WTC11 (cell line): ENCODE measurements around the gene TMEM14C. TPM values are rescaled to one million over a fixed set of nuclear protein-coding genes. Genes with fewer than 3 reads are reported as not detected.

Source experiments
- ATAC-seq: fragments of 200-7000 bp; cut with Tn5 transposase; 2 replicates; pipeline ENCODE4 v1.10.0; 2021; ENCODE audit warnings: mild to moderate bottlenecking, moderate library complexity
- CTCF ChIA-PET: fragments of 300-600 bp; sonication (Branson Sonifier 250); formaldehyde crosslinking; loops from one replicate; lab custom pipeline; 2021; ENCODE audit warnings: antibody characterized with exemption; lab: Charles Lee
- POLR2A ChIA-PET: fragments of 350-600 bp; sonication (Branson Sonifier 250); formaldehyde crosslinking; loops from one replicate; lab custom pipeline; 2021; ENCODE audit warnings: antibody characterized with exemption; lab: Charles Lee
- DNase-seq: peaks from one replicate; pipeline ENCODE4 v3.0.0; 2021; ENCODE audit warnings: low spot score
- H3K27ac Mint-ChIP-seq: 2 replicates; pipeline ENCODE4 v1.8.0; 2021; ENCODE audit warnings: mixed read lengths
- H3K27me3 Mint-ChIP-seq: 2 replicates; pipeline ENCODE4 v1.8.0; 2021; ENCODE audit warnings: low read depth, mild to moderate bottlenecking, moderate library complexity, mixed read lengths
- H3K36me3 Mint-ChIP-seq: 2 replicates; pipeline ENCODE4 v1.8.0; 2021; ENCODE audit warnings: mixed read lengths
- H3K4me1 Mint-ChIP-seq: 2 replicates; pipeline ENCODE4 v1.8.0; 2022; ENCODE audit warnings: mixed read lengths
- H3K4me3 Mint-ChIP-seq: 2 replicates; pipeline ENCODE4 v1.8.0; 2021; ENCODE audit warnings: mild to moderate bottlenecking, moderate library complexity, mixed read lengths
- H3K9me3 Mint-ChIP-seq: 2 replicates; pipeline ENCODE4 v1.8.0; 2021; ENCODE audit warnings: mixed read lengths
- CREB1 ChIP-seq: sonication (generic); formaldehyde crosslinking; IDR thresholded peaks from 2 replicates; pipeline ENCODE4 v1.8.0; 2023; ENCODE audit warnings: mild to moderate bottlenecking, missing genetic modification reagents
- CREM ChIP-seq: sonication (generic); formaldehyde crosslinking; IDR thresholded peaks from 2 replicates; pipeline ENCODE4 v1.8.1; 2022; ENCODE audit warnings: mild to moderate bottlenecking, missing genetic modification reagents, moderate library complexity
- ESRRA ChIP-seq: sonication (generic); formaldehyde crosslinking; IDR thresholded peaks from 2 replicates; pipeline ENCODE4 v1.8.1; 2022; ENCODE audit warnings: mild to moderate bottlenecking, missing genetic modification reagents, borderline replicate concordance
- GABPB1 ChIP-seq: sonication (generic); formaldehyde crosslinking; IDR thresholded peaks from 2 replicates; pipeline ENCODE4 v1.8.1; 2023; ENCODE audit warnings: mild to moderate bottlenecking, missing genetic modification reagents
- KAT7 ChIP-seq: sonication (generic); formaldehyde crosslinking; IDR thresholded peaks from 2 replicates; pipeline ENCODE4 v1.8.1; 2023; ENCODE audit warnings: missing genetic modification reagents, mild to moderate bottlenecking, borderline replicate concordance
- MYBL2 ChIP-seq: sonication (generic); formaldehyde crosslinking; IDR thresholded peaks from 2 replicates; pipeline ENCODE4 v1.8.1; 2023; ENCODE audit warnings: mild to moderate bottlenecking, moderate library complexity, missing genetic modification reagents
- NFATC4 ChIP-seq: fragments of 250-450 bp; sonication (Bioruptor Pico); IDR thresholded peaks from 2 replicates; pipeline ENCODE4 v1.9.0; 2021; ENCODE audit warnings: mild to moderate bottlenecking
- NFE2L1 ChIP-seq: sonication (generic); formaldehyde crosslinking; IDR thresholded peaks from 2 replicates; pipeline ENCODE4 v1.8.1; 2023; ENCODE audit warnings: missing genetic modification reagents
- TP53 ChIP-seq: sonication (generic); formaldehyde crosslinking; IDR thresholded peaks from 2 replicates; pipeline ENCODE4 v1.8.1; 2023; ENCODE audit warnings: mild to moderate bottlenecking, missing genetic modification reagents
- ZNF423 ChIP-seq: fragments of 250-450 bp; sonication (Bioruptor Pico); IDR thresholded peaks from 2 replicates; pipeline ENCODE4 v2.1.2; 2022; ENCODE audit warnings: mild to moderate bottlenecking, moderate library complexity
- total RNA-seq: library from RNA; stranded (reverse); gene quantifications from 3 replicates; pipeline ENCODE4 v1.2.3, GENCODE V29; 2021
- TF ChIP-seq, protein P1 (sequence below): sonication (generic); formaldehyde crosslinking; IDR thresholded peaks from 2 replicates; pipeline ENCODE4 v1.8.1; 2022; ENCODE audit warnings: low read depth, mild to moderate bottlenecking, moderate library complexity, missing genetic modification reagents, borderline replicate concordance
- TF ChIP-seq, protein P2 (sequence below): fragments of 200-600 bp; IDR thresholded peaks from 2 replicates; pipeline ENCODE4 v1.8.0; 2022; ENCODE audit warnings: antibody characterized with exemption
- TF ChIP-seq, protein P3 (sequence below): sonication (generic); formaldehyde crosslinking; IDR thresholded peaks from 2 replicates; pipeline ENCODE4 v1.8.1; 2022; ENCODE audit warnings: mild to moderate bottlenecking, moderate library complexity, missing genetic modification reagents
- TF ChIP-seq, protein P4 (sequence below): sonication (generic); formaldehyde crosslinking; IDR thresholded peaks from 2 replicates; pipeline ENCODE4 v1.8.1; 2022; ENCODE audit warnings: low read depth, missing genetic modification reagents, borderline replicate concordance
- TF ChIP-seq, protein P5 (sequence below): fragments of 250-450 bp; sonication (Bioruptor Pico); IDR thresholded peaks from 2 replicates; pipeline ENCODE4 v1.9.0; 2021; ENCODE audit warnings: mild to moderate bottlenecking, borderline replicate concordance
- TF ChIP-seq, protein P6 (sequence below): fragments of 250-450 bp; sonication (Bioruptor Pico); IDR thresholded peaks from 2 replicates; pipeline ENCODE4 v1.9.0; 2021; ENCODE audit warnings: moderate library complexity, mild to moderate bottlenecking, inconsistent platforms, borderline replicate concordance
- TF ChIP-seq, protein P7 (sequence below): sonication (generic); formaldehyde crosslinking; IDR thresholded peaks from 2 replicates; pipeline ENCODE4 v1.8.1; 2023; ENCODE audit warnings: mild to moderate bottlenecking, missing genetic modification reagents
- TF ChIP-seq, protein P8 (sequence below): sonication (generic); formaldehyde crosslinking; IDR thresholded peaks from 2 replicates; pipeline ENCODE4 v1.8.1; 2023; ENCODE audit warnings: mild to moderate bottlenecking, missing genetic modification reagents
- TF ChIP-seq, protein P9 (sequence below): sonication (generic); formaldehyde crosslinking; IDR thresholded peaks from 2 replicates; pipeline ENCODE4 v1.8.1; 2022; ENCODE audit warnings: mild to moderate bottlenecking, missing genetic modification reagents, moderate library complexity, borderline replicate concordance

Gene TMEM14C
- total RNA-seq, 1 experiment from 2014 or later, result 103 TPM

DNA sequence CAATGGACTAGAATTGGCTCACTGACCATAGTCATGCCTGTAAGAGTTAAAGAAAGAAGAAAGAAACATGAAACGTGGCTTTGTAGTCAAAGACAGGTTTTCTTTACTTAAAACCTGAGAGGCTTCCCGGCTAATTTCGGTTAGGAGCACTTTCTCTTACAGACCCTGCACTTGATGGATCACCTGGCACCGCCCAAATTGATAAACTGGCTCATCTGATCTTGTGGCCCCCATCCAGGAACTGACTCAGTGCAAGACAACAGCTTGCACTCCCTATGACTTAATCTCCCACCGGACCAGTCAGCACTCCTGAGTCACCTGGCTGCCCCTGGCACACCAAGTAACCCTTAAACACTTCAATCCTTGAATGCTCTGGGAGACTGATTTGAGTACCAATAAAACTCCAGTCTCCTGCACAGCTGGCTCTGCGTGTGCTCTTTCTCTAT is 37.0 kb downstream of the TMEM14C start (continued):
- TF ChIP-seq, protein P1, sequence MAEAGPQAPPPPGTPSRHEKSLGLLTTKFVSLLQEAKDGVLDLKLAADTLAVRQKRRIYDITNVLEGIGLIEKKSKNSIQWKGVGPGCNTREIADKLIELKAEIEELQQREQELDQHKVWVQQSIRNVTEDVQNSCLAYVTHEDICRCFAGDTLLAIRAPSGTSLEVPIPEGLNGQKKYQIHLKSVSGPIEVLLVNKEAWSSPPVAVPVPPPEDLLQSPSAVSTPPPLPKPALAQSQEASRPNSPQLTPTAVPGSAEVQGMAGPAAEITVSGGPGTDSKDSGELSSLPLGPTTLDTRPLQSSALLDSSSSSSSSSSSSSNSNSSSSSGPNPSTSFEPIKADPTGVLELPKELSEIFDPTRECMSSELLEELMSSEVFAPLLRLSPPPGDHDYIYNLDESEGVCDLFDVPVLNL (CRISPR knock-in tag), result no peak
- TF ChIP-seq, all 79 proteins: peak for 0

DNA sequence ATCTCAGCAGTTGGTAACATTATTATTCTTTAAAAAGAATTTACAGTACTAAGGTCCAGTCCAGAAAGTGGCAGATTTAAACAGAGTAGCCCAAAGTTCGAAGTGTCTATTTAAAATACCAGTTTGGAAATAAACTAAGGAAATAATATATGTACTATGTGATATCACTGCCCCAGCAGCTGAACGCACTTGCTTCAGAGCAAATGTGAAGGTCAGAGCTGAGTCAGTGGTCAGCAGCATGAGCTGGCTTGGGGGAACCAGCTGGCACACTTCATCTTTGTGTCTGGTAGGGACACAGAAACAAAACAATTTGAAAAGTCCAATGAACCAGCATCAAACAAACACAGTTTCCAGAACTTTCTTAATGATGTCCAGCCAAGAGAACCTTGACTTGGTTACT is 40.1 kb downstream of the TMEM14C start:
- POLR2A ChIA-PET, result no interaction called here
- H3K27ac Mint-ChIP-seq, result no peak overlapping the region
- no peaks in the 10 kb centered on the region for H3K27me3 Mint-ChIP-seq
- no peak for DNase-seq
- CTCF ChIA-PET, result no interaction called here
- no peak for ATAC-seq
- no peaks in the 10 kb centered on the region for H3K9me3 Mint-ChIP-seq
- H3K4me3 Mint-ChIP-seq, result no peak overlapping the region
- TF ChIP-seq MYBL2 (no peak), KAT7 (no peak), TP53 (CRISPR knock-in tag) (no peak), CREB1 (no peak), NFE2L1 (no peak), NFATC4 (CRISPR knock-in tag) (no peak), ZNF423 (CRISPR knock-in tag) (no peak), ESRRA (CRISPR knock-in tag) (no peak), GABPB1 (CRISPR knock-in tag) (no peak), CREM (CRISPR knock-in tag) (no peak)
- TF ChIP-seq, protein P2, sequence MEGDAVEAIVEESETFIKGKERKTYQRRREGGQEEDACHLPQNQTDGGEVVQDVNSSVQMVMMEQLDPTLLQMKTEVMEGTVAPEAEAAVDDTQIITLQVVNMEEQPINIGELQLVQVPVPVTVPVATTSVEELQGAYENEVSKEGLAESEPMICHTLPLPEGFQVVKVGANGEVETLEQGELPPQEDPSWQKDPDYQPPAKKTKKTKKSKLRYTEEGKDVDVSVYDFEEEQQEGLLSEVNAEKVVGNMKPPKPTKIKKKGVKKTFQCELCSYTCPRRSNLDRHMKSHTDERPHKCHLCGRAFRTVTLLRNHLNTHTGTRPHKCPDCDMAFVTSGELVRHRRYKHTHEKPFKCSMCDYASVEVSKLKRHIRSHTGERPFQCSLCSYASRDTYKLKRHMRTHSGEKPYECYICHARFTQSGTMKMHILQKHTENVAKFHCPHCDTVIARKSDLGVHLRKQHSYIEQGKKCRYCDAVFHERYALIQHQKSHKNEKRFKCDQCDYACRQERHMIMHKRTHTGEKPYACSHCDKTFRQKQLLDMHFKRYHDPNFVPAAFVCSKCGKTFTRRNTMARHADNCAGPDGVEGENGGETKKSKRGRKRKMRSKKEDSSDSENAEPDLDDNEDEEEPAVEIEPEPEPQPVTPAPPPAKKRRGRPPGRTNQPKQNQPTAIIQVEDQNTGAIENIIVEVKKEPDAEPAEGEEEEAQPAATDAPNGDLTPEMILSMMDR, result no peak
- TF ChIP-seq, protein P3, sequence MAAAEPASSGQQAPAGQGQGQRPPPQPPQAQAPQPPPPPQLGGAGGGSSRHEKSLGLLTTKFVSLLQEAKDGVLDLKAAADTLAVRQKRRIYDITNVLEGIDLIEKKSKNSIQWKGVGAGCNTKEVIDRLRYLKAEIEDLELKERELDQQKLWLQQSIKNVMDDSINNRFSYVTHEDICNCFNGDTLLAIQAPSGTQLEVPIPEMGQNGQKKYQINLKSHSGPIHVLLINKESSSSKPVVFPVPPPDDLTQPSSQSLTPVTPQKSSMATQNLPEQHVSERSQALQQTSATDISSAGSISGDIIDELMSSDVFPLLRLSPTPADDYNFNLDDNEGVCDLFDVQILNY (CRISPR knock-in tag), result no peak
- TF ChIP-seq, protein P4, sequence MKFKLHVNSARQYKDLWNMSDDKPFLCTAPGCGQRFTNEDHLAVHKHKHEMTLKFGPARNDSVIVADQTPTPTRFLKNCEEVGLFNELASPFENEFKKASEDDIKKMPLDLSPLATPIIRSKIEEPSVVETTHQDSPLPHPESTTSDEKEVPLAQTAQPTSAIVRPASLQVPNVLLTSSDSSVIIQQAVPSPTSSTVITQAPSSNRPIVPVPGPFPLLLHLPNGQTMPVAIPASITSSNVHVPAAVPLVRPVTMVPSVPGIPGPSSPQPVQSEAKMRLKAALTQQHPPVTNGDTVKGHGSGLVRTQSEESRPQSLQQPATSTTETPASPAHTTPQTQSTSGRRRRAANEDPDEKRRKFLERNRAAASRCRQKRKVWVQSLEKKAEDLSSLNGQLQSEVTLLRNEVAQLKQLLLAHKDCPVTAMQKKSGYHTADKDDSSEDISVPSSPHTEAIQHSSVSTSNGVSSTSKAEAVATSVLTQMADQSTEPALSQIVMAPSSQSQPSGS (CRISPR knock-in tag), result no peak
- TF ChIP-seq, protein P5, sequence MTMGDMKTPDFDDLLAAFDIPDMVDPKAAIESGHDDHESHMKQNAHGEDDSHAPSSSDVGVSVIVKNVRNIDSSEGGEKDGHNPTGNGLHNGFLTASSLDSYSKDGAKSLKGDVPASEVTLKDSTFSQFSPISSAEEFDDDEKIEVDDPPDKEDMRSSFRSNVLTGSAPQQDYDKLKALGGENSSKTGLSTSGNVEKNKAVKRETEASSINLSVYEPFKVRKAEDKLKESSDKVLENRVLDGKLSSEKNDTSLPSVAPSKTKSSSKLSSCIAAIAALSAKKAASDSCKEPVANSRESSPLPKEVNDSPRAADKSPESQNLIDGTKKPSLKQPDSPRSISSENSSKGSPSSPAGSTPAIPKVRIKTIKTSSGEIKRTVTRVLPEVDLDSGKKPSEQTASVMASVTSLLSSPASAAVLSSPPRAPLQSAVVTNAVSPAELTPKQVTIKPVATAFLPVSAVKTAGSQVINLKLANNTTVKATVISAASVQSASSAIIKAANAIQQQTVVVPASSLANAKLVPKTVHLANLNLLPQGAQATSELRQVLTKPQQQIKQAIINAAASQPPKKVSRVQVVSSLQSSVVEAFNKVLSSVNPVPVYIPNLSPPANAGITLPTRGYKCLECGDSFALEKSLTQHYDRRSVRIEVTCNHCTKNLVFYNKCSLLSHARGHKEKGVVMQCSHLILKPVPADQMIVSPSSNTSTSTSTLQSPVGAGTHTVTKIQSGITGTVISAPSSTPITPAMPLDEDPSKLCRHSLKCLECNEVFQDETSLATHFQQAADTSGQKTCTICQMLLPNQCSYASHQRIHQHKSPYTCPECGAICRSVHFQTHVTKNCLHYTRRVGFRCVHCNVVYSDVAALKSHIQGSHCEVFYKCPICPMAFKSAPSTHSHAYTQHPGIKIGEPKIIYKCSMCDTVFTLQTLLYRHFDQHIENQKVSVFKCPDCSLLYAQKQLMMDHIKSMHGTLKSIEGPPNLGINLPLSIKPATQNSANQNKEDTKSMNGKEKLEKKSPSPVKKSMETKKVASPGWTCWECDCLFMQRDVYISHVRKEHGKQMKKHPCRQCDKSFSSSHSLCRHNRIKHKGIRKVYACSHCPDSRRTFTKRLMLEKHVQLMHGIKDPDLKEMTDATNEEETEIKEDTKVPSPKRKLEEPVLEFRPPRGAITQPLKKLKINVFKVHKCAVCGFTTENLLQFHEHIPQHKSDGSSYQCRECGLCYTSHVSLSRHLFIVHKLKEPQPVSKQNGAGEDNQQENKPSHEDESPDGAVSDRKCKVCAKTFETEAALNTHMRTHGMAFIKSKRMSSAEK (CRISPR knock-in tag), result no peak
- TF ChIP-seq, protein P6, sequence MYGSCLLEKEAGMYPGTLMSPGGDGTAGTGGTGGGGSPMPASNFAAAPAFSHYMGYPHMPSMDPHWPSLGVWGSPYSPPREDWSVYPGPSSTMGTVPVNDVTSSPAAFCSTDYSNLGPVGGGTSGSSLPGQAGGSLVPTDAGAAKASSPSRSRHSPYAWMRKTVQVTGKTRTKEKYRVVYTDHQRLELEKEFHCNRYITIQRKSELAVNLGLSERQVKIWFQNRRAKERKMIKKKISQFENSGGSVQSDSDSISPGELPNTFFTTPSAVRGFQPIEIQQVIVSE (CRISPR knock-in tag), result no peak
- TF ChIP-seq, protein P7, sequence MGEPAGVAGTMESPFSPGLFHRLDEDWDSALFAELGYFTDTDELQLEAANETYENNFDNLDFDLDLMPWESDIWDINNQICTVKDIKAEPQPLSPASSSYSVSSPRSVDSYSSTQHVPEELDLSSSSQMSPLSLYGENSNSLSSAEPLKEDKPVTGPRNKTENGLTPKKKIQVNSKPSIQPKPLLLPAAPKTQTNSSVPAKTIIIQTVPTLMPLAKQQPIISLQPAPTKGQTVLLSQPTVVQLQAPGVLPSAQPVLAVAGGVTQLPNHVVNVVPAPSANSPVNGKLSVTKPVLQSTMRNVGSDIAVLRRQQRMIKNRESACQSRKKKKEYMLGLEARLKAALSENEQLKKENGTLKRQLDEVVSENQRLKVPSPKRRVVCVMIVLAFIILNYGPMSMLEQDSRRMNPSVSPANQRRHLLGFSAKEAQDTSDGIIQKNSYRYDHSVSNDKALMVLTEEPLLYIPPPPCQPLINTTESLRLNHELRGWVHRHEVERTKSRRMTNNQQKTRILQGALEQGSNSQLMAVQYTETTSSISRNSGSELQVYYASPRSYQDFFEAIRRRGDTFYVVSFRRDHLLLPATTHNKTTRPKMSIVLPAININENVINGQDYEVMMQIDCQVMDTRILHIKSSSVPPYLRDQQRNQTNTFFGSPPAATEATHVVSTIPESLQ (CRISPR knock-in tag), result no peak
- TF ChIP-seq, protein P8, sequence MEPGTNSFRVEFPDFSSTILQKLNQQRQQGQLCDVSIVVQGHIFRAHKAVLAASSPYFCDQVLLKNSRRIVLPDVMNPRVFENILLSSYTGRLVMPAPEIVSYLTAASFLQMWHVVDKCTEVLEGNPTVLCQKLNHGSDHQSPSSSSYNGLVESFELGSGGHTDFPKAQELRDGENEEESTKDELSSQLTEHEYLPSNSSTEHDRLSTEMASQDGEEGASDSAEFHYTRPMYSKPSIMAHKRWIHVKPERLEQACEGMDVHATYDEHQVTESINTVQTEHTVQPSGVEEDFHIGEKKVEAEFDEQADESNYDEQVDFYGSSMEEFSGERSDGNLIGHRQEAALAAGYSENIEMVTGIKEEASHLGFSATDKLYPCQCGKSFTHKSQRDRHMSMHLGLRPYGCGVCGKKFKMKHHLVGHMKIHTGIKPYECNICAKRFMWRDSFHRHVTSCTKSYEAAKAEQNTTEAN (CRISPR knock-in tag), result no peak
- TF ChIP-seq, protein P9, sequence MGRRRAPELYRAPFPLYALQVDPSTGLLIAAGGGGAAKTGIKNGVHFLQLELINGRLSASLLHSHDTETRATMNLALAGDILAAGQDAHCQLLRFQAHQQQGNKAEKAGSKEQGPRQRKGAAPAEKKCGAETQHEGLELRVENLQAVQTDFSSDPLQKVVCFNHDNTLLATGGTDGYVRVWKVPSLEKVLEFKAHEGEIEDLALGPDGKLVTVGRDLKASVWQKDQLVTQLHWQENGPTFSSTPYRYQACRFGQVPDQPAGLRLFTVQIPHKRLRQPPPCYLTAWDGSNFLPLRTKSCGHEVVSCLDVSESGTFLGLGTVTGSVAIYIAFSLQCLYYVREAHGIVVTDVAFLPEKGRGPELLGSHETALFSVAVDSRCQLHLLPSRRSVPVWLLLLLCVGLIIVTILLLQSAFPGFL (CRISPR knock-in tag), result no peak
- H3K4me1 Mint-ChIP-seq, result peaks cover 8% of the 10 kb centered on the region
- H3K36me3 Mint-ChIP-seq, result peaks cover 17% of the 10 kb centered on the region
